B cell (primary cell): ENCODE results near the gene ZP1. TPM values are rescaled to one million over a fixed set of nuclear protein-coding genes. Genes with fewer than 3 reads are reported as not detected.

Source experiments
- ATAC-seq: fragments of 200-7000 bp; cut with Tn5 transposase; one replicate; pipeline ENCODE4 v1.10.0; 2021; ENCODE audit warnings: low read depth, mild to moderate bottlenecking, moderate number of reproducible peaks, moderate library complexity
- CTCF ChIA-PET: fragments of 350-600 bp; sonication (Branson Sonifier 250); formaldehyde crosslinking; loops from one replicate; lab custom pipeline; 2021; ENCODE audit warnings: antibody characterized with exemption, inconsistent platforms; lab: Charles Lee
- POLR2A ChIA-PET: fragments of 350-600 bp; sonication (Branson Sonifier 250); formaldehyde crosslinking; loops from one replicate; lab custom pipeline; 2021; ENCODE audit warnings: antibody characterized with exemption; lab: Charles Lee
- DNase-seq: peaks from one replicate; pipeline ENCODE4 v3.0.0; 2013
- H2AFZ ChIP-seq: 2 replicates; pipeline ENCODE4 v1.6.1; 2012; ENCODE audit warnings: mild to moderate bottlenecking, low read depth, low read length; ENCODE audit not compliant: insufficient read depth, poor library complexity, severe bottlenecking
- H3K27ac ChIP-seq, 2 donors: 1 replicate in 1 of 2; 2 replicates in 1 of 2; pipeline ENCODE4 v1.5.1; 2012 to 2013; ENCODE audit warnings: low read length in 2 of 2, mild to moderate bottlenecking in 2 of 2, moderate library complexity in 1 of 2
- H3K27me3 ChIP-seq, 4 experiments: fragments of 200-600 bp in 1 of 4; sonication (generic) in 1 of 4; replicated peaks in 1 of 4; 1 replicate in 2 of 4; 2 replicates in 2 of 4; pipeline versions ENCODE4 v1.6.1 to v1.7.0; 2013 to 2016; ENCODE audit warnings: low read length in 3 of 4, mild to moderate bottlenecking in 2 of 4, mixed read lengths in 1 of 4, moderate library complexity in 1 of 4; ENCODE audit not compliant: insufficient read depth in 4 of 4, control insufficient read depth in 3 of 4; ENCODE audit errors: control extremely low read depth in 1 of 4
- H3K36me3 ChIP-seq, 2 experiments: replicated peaks in 1 of 2; 1 replicate in 1 of 2; 2 replicates in 1 of 2; pipeline versions ENCODE4 v1.6.1 to v1.7.1; 2013; ENCODE audit warnings: low read length in 1 of 2; ENCODE audit not compliant: insufficient read depth in 2 of 2, control insufficient read depth in 1 of 2; ENCODE audit errors: control extremely low read depth in 1 of 2, extremely low read depth in 1 of 2
- H3K4me1 ChIP-seq, 2 donors: fragments of 200-600 bp in 1 of 2; sonication (generic) in 1 of 2; 1 replicate in 1 of 2; 2 replicates in 1 of 2; pipeline versions ENCODE4 v1.5.1 to v1.6.1; 2013 to 2017; ENCODE audit warnings: low read length in 2 of 2; ENCODE audit not compliant: control insufficient read depth in 2 of 2, insufficient read depth in 2 of 2
- H3K4me2 ChIP-seq: replicated peaks from 2 replicates; pipeline ENCODE3; 2012; ENCODE audit warnings: mild to moderate bottlenecking, low read depth, low read length; ENCODE audit not compliant: poor library complexity, severe bottlenecking
- H3K4me3 ChIP-seq, 5 experiments: fragments of 200-600 bp in 1 of 5; sonication (generic) in 1 of 5; 1 replicate in 3 of 5; 2 replicates in 2 of 5; pipeline versions ENCODE4 v1.5.1 to v1.7.0; 2011 to 2016; ENCODE audit warnings: low read length in 4 of 5, mild to moderate bottlenecking in 4 of 5, low read depth in 2 of 5, control low read depth in 1 of 5, moderate library complexity in 1 of 5; ENCODE audit not compliant: insufficient read depth in 1 of 5; ENCODE audit errors: control extremely low read depth in 1 of 5, extremely low read depth in 1 of 5
- H3K79me2 ChIP-seq: fragments of 200-600 bp; sonication (generic); one replicate; pipeline ENCODE4 v1.6.0; 2016; ENCODE audit warnings: low read length; ENCODE audit not compliant: control insufficient read depth, insufficient read depth
- H3K9ac ChIP-seq: fragments of 200-600 bp; sonication (generic); 2 replicates; pipeline ENCODE4 v1.6.1; 2017; ENCODE audit warnings: mild to moderate bottlenecking, low read length, moderate library complexity
- H3K9me3 ChIP-seq, 3 donors: one replicate each; pipeline versions ENCODE4 v1.6.1 to v1.7.1; 2013; ENCODE audit warnings: low read length in 2 of 3; ENCODE audit not compliant: control insufficient read depth in 2 of 3, insufficient read depth in 1 of 3; ENCODE audit errors: control extremely low read depth in 1 of 3
- H4K20me1 ChIP-seq: 2 replicates; pipeline ENCODE4 v1.6.0; 2012; ENCODE audit warnings: mild to moderate bottlenecking, low read length; ENCODE audit not compliant: insufficient read depth, control insufficient read depth, poor library complexity, severe bottlenecking
- H3K27ac Mint-ChIP-seq: one replicate; pipeline ENCODE4 v1.8.0; 2021; ENCODE audit warnings: mixed read lengths
- H3K27me3 Mint-ChIP-seq: one replicate; pipeline ENCODE4 v1.8.0; 2021; ENCODE audit warnings: mixed read lengths
- H3K4me1 Mint-ChIP-seq: one replicate; pipeline ENCODE4 v1.8.0; 2021; ENCODE audit warnings: mixed read lengths
- H3K4me3 Mint-ChIP-seq: one replicate; pipeline ENCODE4 v1.8.0; 2021; ENCODE audit warnings: mixed read lengths
- H3K9me3 Mint-ChIP-seq: one replicate; pipeline ENCODE4 v1.8.0; 2022; ENCODE audit warnings: mixed read lengths; ENCODE audit not compliant: insufficient read depth
- CTCF ChIP-seq: fragments of 200-600 bp; IDR thresholded peaks from one replicate; pipeline ENCODE4 v1.8.0; 2022; ENCODE audit warnings: antibody characterized with exemption, mild to moderate bottlenecking
- EZH2 ChIP-seq: IDR thresholded peaks from 2 replicates; pipeline ENCODE4 v1.6.1; 2012; ENCODE audit warnings: borderline replicate concordance, low read depth, mild to moderate bottlenecking, moderate library complexity, low read length; ENCODE audit not compliant: insufficient read depth, poor library complexity, severe bottlenecking
- WGBS: methylation state at CpG from one replicate; pipeline ENCODE4 v1.1.5; 2013; ENCODE audit warnings: missing lambda C conversion rate; ENCODE audit not compliant: insufficient coverage; 5-methylcytosine and 5-hydroxymethylcytosine counted together
- intact Hi-C: fragments of 100-400 bp; cut with micrococcal nuclease; formaldehyde crosslinking; loops from one replicate; pipeline ENCODE4 v1.10.0; 2022
- polyA plus RNA-seq: library from polyadenylated mRNA; depleted of rRNA; stranded (reverse); fragments of >200 nt; gene quantifications from 2 replicates; pipeline ENCODE4 v1.2.3, GENCODE V29; 2012
- total RNA-seq, 2 donors: library from RNA; stranded (reverse); fragments of 120-200 nt in 1 of 2; gene quantifications; 1 replicate in 1 of 2; 2 replicates in 1 of 2; pipeline versions ENCODE4 v1.2.3 to v1.2.4, GENCODE V29; 2013 to 2022

The ZP1 gene
- total and polyA plus RNA-seq, 2 donors (not counting 1 experiment from before 2014, with no cell fraction given), result 0.06 TPM; not detected in 1

GRCh38 chr11:60918251-60918938 lies 51.1 kb downstream of the ZP1 start:
- peak overlapping the region; percentile 53 for H3K27ac Mint-ChIP-seq
- Histone ChIP-seq H3K4me1 (peaks cover 46 to 59% of the 10 kb centered on the region in 2 donors), H3K9me3 (no peaks in the 10 kb centered on the region)

More at GRCh38 chr11:60918251-60918938, 51.1 kb downstream of the ZP1 start:
- H3K36me3 ChIP-seq, result peaks cover 0 to 43% of the 10 kb centered on the region in 2 experiments
- H3K27ac ChIP-seq, result no peak overlapping the region
- TF ChIP-seq CTCF (no peak), EZH2 (no peak)
- peaks cover 70% of the 10 kb centered on the region for H3K79me2 ChIP-seq
- intact Hi-C loops, result loop anchor here (5.0 to 10.0 kb wide), 3 partner anchors 436 to 1254 kb away; partner anchors contain the start of genes FTH1 and PATL1
- Mint-ChIP-seq H3K4me3 (no peak overlapping the region), H3K9me3 (no peaks in the 10 kb centered on the region), H3K27me3 (no peaks in the 10 kb centered on the region), H3K4me1 (peaks cover 66% of the 10 kb centered on the region)
- peaks cover 71% of the 10 kb centered on the region for H4K20me1 ChIP-seq
- H3K9ac ChIP-seq, result no peak overlapping the region
- no peak for ATAC-seq
- peak overlapping the region; percentile 53 for H3K4me2 ChIP-seq
- peaks cover 0 to 8% (median 1%) of the 10 kb centered on the region in 4 experiments for H3K27me3 ChIP-seq
- ChIA-PET POLR2A (interaction anchor here (8.3 kb wide), 1 partner anchor 14 kb away, joined by 96 read pairs; no protein-coding TSS in a partner anchor), CTCF (interaction anchor here (0.9 to 11.8 kb wide), 10 partner anchors 10 to 211 kb away, joined by 3 to 129 read pairs (median 4); partner anchors contain the start of gene PRPF19)
- WGBS, result 96% methylated on average over 2 of the region's 4 CpGs
- H3K4me3 ChIP-seq, result no peak overlapping the region
- DNase-seq, result no peak
- H2AFZ ChIP-seq, result no peak overlapping the region
